B cell (primary cell): Measurements from ENCODE around the gene MGAT4C. TPM values are rescaled to one million over a fixed set of nuclear protein-coding genes. Genes with fewer than 3 reads are reported as not detected.
"Not testable (repeated sequence)": the region's sequence is repeated elsewhere in the genome, so short reads cannot be mapped to it uniquely, and the experiment has no call there.

Source experiments
- ATAC-seq: fragments of 200-7000 bp; cut with Tn5 transposase; one replicate; pipeline ENCODE4 v1.10.0; 2021; ENCODE audit warnings: low read depth, mild to moderate bottlenecking, moderate number of reproducible peaks, moderate library complexity
- CTCF ChIA-PET: fragments of 350-600 bp; sonication (Branson Sonifier 250); formaldehyde crosslinking; loops from one replicate; lab custom pipeline; 2021; ENCODE audit warnings: antibody characterized with exemption, inconsistent platforms; lab: Charles Lee
- POLR2A ChIA-PET: fragments of 350-600 bp; sonication (Branson Sonifier 250); formaldehyde crosslinking; loops from one replicate; lab custom pipeline; 2021; ENCODE audit warnings: antibody characterized with exemption; lab: Charles Lee
- DNase-seq: peaks from one replicate; pipeline ENCODE4 v3.0.0; 2013
- H2AFZ ChIP-seq: 2 replicates; pipeline ENCODE4 v1.6.1; 2012; ENCODE audit warnings: mild to moderate bottlenecking, low read depth, low read length; ENCODE audit not compliant: insufficient read depth, poor library complexity, severe bottlenecking
- H3K27ac ChIP-seq, 2 donors: 1 replicate in 1 of 2; 2 replicates in 1 of 2; pipeline ENCODE4 v1.5.1; 2012 to 2013; ENCODE audit warnings: low read length in 2 of 2, mild to moderate bottlenecking in 2 of 2, moderate library complexity in 1 of 2
- H3K27me3 ChIP-seq, 4 experiments: fragments of 200-600 bp in 1 of 4; sonication (generic) in 1 of 4; replicated peaks in 1 of 4; 1 replicate in 2 of 4; 2 replicates in 2 of 4; pipeline versions ENCODE4 v1.6.1 to v1.7.0; 2013 to 2016; ENCODE audit warnings: low read length in 3 of 4, mild to moderate bottlenecking in 2 of 4, mixed read lengths in 1 of 4, moderate library complexity in 1 of 4; ENCODE audit not compliant: insufficient read depth in 4 of 4, control insufficient read depth in 3 of 4; ENCODE audit errors: control extremely low read depth in 1 of 4
- H3K36me3 ChIP-seq, 2 experiments: replicated peaks in 1 of 2; 1 replicate in 1 of 2; 2 replicates in 1 of 2; pipeline versions ENCODE4 v1.6.1 to v1.7.1; 2013; ENCODE audit warnings: low read length in 1 of 2; ENCODE audit not compliant: insufficient read depth in 2 of 2, control insufficient read depth in 1 of 2; ENCODE audit errors: control extremely low read depth in 1 of 2, extremely low read depth in 1 of 2
- H3K4me1 ChIP-seq, 2 donors: fragments of 200-600 bp in 1 of 2; sonication (generic) in 1 of 2; 1 replicate in 1 of 2; 2 replicates in 1 of 2; pipeline versions ENCODE4 v1.5.1 to v1.6.1; 2013 to 2017; ENCODE audit warnings: low read length in 2 of 2; ENCODE audit not compliant: control insufficient read depth in 2 of 2, insufficient read depth in 2 of 2
- H3K4me2 ChIP-seq: replicated peaks from 2 replicates; pipeline ENCODE3; 2012; ENCODE audit warnings: mild to moderate bottlenecking, low read depth, low read length; ENCODE audit not compliant: poor library complexity, severe bottlenecking
- H3K4me3 ChIP-seq, 5 experiments: fragments of 200-600 bp in 1 of 5; sonication (generic) in 1 of 5; 1 replicate in 3 of 5; 2 replicates in 2 of 5; pipeline versions ENCODE4 v1.5.1 to v1.7.0; 2011 to 2016; ENCODE audit warnings: low read length in 4 of 5, mild to moderate bottlenecking in 4 of 5, low read depth in 2 of 5, control low read depth in 1 of 5, moderate library complexity in 1 of 5; ENCODE audit not compliant: insufficient read depth in 1 of 5; ENCODE audit errors: control extremely low read depth in 1 of 5, extremely low read depth in 1 of 5
- H3K79me2 ChIP-seq: fragments of 200-600 bp; sonication (generic); one replicate; pipeline ENCODE4 v1.6.0; 2016; ENCODE audit warnings: low read length; ENCODE audit not compliant: control insufficient read depth, insufficient read depth
- H3K9ac ChIP-seq: fragments of 200-600 bp; sonication (generic); 2 replicates; pipeline ENCODE4 v1.6.1; 2017; ENCODE audit warnings: mild to moderate bottlenecking, low read length, moderate library complexity
- H3K9me3 ChIP-seq, 3 donors: one replicate each; pipeline versions ENCODE4 v1.6.1 to v1.7.1; 2013; ENCODE audit warnings: low read length in 2 of 3; ENCODE audit not compliant: control insufficient read depth in 2 of 3, insufficient read depth in 1 of 3; ENCODE audit errors: control extremely low read depth in 1 of 3
- H4K20me1 ChIP-seq: 2 replicates; pipeline ENCODE4 v1.6.0; 2012; ENCODE audit warnings: mild to moderate bottlenecking, low read length; ENCODE audit not compliant: insufficient read depth, control insufficient read depth, poor library complexity, severe bottlenecking
- H3K27ac Mint-ChIP-seq: one replicate; pipeline ENCODE4 v1.8.0; 2021; ENCODE audit warnings: mixed read lengths
- H3K27me3 Mint-ChIP-seq: one replicate; pipeline ENCODE4 v1.8.0; 2021; ENCODE audit warnings: mixed read lengths
- H3K4me1 Mint-ChIP-seq: one replicate; pipeline ENCODE4 v1.8.0; 2021; ENCODE audit warnings: mixed read lengths
- H3K4me3 Mint-ChIP-seq: one replicate; pipeline ENCODE4 v1.8.0; 2021; ENCODE audit warnings: mixed read lengths
- H3K9me3 Mint-ChIP-seq: one replicate; pipeline ENCODE4 v1.8.0; 2022; ENCODE audit warnings: mixed read lengths; ENCODE audit not compliant: insufficient read depth
- EZH2 ChIP-seq: IDR thresholded peaks from 2 replicates; pipeline ENCODE4 v1.6.1; 2012; ENCODE audit warnings: borderline replicate concordance, low read depth, mild to moderate bottlenecking, moderate library complexity, low read length; ENCODE audit not compliant: insufficient read depth, poor library complexity, severe bottlenecking
- WGBS: methylation state at CpG from one replicate; pipeline ENCODE4 v1.1.5; 2013; ENCODE audit warnings: missing lambda C conversion rate; ENCODE audit not compliant: insufficient coverage; 5-methylcytosine and 5-hydroxymethylcytosine counted together
- intact Hi-C: fragments of 100-400 bp; cut with micrococcal nuclease; formaldehyde crosslinking; loops from one replicate; pipeline ENCODE4 v1.10.0; 2022
- polyA minus RNA-seq: library from RNA; depleted of rRNA, polyadenylated mRNA; stranded (reverse); fragments of >200 nt; gene quantifications from 2 replicates; pipeline ENCODE4 v1.2.3, GENCODE V29; 2012
- polyA plus RNA-seq: library from polyadenylated mRNA; depleted of rRNA; stranded (reverse); fragments of >200 nt; gene quantifications from 2 replicates; pipeline ENCODE4 v1.2.3, GENCODE V29; 2012
- total RNA-seq, 2 donors: library from RNA; stranded (reverse); fragments of 120-200 nt in 1 of 2; gene quantifications; 1 replicate in 1 of 2; 2 replicates in 1 of 2; pipeline versions ENCODE4 v1.2.3 to v1.2.4, GENCODE V29; 2013 to 2022
- TF ChIP-seq, protein P1 (sequence below): fragments of 200-600 bp; IDR thresholded peaks from one replicate; pipeline ENCODE4 v1.8.0; 2022; ENCODE audit warnings: antibody characterized with exemption, mild to moderate bottlenecking

The MGAT4C gene
- total RNA-seq (not detected in 2 replicates), polyA plus RNA-seq (not detected in 2 replicates), polyA minus RNA-seq (not detected in 2 replicates)
- total RNA-seq (2013), result 0.07 TPM

DNA sequence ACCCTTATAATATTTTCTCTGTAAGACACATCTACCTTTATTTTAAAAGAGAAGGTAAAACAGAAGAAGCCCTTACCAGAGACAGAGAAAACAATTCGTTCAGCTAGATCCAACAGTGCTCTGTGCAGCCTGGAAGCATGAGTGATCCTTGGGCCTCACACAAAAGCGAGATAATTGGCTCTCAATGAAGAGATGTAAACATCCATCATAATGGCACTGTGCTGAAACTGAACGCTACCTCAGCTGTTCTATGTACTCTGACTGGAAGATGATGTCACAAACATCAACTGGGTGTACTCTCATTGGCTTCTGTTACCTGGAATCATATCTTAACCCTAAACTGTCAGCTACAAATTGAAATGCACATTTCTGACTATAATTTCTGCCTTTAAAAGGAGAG lies at the start of gene MGAT4C:
Gene MGAT4C, minus strand, starts transcription at position 229 of the 400 bp plus-strand sequence.
- no peak within 1 kb of the TSS for H3K4me2 ChIP-seq
- Mint-ChIP-seq H3K9me3 (no peaks in the 10 kb centered on the region), H3K4me1 (no peaks in the 10 kb centered on the region), H3K27ac (no peak within 1 kb of the TSS), H3K27me3 (no peaks in the 10 kb centered on the region), H3K4me3 (no peak within 1 kb of the TSS)
- H3K4me1 ChIP-seq, result no peaks in the 10 kb centered on the region
- no peak within 1 kb of the TSS for H3K4me3 ChIP-seq
- H3K9me3 ChIP-seq, result no peaks in the 10 kb centered on the region
- intact Hi-C loops, result no loop called here
- H3K27ac ChIP-seq, result no peak within 1 kb of the TSS
- POLR2A ChIA-PET, result no interaction called here
- H3K36me3 ChIP-seq, result no peaks in the 10 kb centered on the region
- H4K20me1 ChIP-seq, result no peaks in the 10 kb centered on the region
- H3K27me3 ChIP-seq, result no peaks in the 10 kb centered on the region
- TF ChIP-seq, protein P1, sequence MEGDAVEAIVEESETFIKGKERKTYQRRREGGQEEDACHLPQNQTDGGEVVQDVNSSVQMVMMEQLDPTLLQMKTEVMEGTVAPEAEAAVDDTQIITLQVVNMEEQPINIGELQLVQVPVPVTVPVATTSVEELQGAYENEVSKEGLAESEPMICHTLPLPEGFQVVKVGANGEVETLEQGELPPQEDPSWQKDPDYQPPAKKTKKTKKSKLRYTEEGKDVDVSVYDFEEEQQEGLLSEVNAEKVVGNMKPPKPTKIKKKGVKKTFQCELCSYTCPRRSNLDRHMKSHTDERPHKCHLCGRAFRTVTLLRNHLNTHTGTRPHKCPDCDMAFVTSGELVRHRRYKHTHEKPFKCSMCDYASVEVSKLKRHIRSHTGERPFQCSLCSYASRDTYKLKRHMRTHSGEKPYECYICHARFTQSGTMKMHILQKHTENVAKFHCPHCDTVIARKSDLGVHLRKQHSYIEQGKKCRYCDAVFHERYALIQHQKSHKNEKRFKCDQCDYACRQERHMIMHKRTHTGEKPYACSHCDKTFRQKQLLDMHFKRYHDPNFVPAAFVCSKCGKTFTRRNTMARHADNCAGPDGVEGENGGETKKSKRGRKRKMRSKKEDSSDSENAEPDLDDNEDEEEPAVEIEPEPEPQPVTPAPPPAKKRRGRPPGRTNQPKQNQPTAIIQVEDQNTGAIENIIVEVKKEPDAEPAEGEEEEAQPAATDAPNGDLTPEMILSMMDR, result no peak
- no peak for TF ChIP-seq EZH2
- CTCF ChIA-PET, result no interaction called here
- no peak within 1 kb of the TSS for H2AFZ ChIP-seq
- 88% methylated on average over 3 of the region's 3 CpGs for WGBS
- ATAC-seq (no peak), DNase-seq (no peak)
- no peaks in the 10 kb centered on the region for H3K79me2 ChIP-seq
- no peak within 1 kb of the TSS for H3K9ac ChIP-seq

DNA sequence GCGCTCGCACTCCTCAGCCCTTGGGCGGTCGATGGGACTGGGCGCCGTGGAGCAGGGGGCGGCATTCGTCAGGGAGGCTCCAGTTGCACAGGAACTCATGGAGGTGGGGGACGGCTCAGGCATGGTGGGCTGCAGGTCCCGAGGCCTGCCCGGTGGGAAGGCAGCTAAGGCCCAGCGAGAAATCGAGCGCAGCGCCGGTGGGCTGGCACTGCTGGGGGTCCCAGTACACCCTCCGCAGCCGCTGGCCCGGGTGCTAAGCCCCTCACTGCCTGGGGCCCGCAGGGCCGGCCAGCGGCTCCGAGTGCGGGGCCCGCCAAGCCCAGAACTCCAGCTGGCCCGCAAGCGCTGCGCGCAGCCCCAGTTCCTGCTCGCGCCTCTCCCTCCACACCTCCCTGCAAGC lies 40.2 kb upstream of the MGAT4C start:
- H3K27ac ChIP-seq, H3K79me2 ChIP-seq, H3K27me3 Mint-ChIP-seq, H3K4me1 Mint-ChIP-seq, H3K27ac Mint-ChIP-seq, H3K36me3 ChIP-seq, H3K4me1 ChIP-seq, H4K20me1 ChIP-seq, H3K4me3 Mint-ChIP-seq, intact Hi-C loops, POLR2A ChIA-PET, H3K9ac ChIP-seq, ATAC-seq, H3K9me3 Mint-ChIP-seq, H2AFZ ChIP-seq, H3K4me2 ChIP-seq, H3K4me3 ChIP-seq, H3K9me3 ChIP-seq, DNase-seq, CTCF ChIA-PET, H3K27me3 ChIP-seq: not testable (repeated sequence)
- 96% methylated on average over 29 of the region's 31 CpGs for WGBS
